ENCODE measurements around the gene DCDC2C. TPM values are rescaled to one million over a fixed set of nuclear protein-coding genes. Genes with fewer than 3 reads are reported as not detected.

DCDC2C gene
- total RNA-seq, 6 experiments from 2014 or later, result not detected

DNA sequence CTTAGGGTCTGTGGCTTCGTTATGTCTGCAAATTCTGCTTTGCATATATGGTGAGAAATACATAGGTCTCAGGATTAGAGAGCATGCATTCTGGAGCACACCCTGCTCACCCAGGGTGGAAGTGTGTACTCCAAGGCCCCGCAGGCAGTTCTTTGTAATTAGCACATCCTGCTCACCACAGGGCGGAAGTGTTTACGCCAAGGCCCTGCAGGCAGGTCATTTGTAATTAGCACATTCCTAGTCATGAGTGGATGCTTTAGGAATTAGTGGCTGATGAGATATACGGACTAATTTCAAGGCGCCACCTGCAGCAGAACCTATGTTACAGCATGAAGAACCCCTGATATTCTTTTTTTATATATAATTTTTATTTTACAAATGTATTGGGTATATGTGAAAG, 41.1 kb upstream of the DCDC2C start:
- TF ChIP-seq, protein P1, sequence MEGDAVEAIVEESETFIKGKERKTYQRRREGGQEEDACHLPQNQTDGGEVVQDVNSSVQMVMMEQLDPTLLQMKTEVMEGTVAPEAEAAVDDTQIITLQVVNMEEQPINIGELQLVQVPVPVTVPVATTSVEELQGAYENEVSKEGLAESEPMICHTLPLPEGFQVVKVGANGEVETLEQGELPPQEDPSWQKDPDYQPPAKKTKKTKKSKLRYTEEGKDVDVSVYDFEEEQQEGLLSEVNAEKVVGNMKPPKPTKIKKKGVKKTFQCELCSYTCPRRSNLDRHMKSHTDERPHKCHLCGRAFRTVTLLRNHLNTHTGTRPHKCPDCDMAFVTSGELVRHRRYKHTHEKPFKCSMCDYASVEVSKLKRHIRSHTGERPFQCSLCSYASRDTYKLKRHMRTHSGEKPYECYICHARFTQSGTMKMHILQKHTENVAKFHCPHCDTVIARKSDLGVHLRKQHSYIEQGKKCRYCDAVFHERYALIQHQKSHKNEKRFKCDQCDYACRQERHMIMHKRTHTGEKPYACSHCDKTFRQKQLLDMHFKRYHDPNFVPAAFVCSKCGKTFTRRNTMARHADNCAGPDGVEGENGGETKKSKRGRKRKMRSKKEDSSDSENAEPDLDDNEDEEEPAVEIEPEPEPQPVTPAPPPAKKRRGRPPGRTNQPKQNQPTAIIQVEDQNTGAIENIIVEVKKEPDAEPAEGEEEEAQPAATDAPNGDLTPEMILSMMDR (IDR thresholded peaks at IDR 0.05), result peak; percentile 45
- H3K4me3 Mint-ChIP-seq, result no peak overlapping the region
- H3K36me3 Mint-ChIP-seq (ENCODE audit: low read depth), result no peaks in the 10 kb centered on the region
- H3K4me1 Mint-ChIP-seq (ENCODE audit: low read depth), result peaks cover 25% of the 10 kb centered on the region
- no peak for DNase-seq
- no peak overlapping the region for H3K27ac Mint-ChIP-seq
- H3K27me3 Mint-ChIP-seq (ENCODE audit: insufficient read depth), result peaks cover 13% of the 10 kb centered on the region; the same call in 1 of the 2 replicates
- no peaks in the 10 kb centered on the region for H3K9me3 Mint-ChIP-seq

DNA sequence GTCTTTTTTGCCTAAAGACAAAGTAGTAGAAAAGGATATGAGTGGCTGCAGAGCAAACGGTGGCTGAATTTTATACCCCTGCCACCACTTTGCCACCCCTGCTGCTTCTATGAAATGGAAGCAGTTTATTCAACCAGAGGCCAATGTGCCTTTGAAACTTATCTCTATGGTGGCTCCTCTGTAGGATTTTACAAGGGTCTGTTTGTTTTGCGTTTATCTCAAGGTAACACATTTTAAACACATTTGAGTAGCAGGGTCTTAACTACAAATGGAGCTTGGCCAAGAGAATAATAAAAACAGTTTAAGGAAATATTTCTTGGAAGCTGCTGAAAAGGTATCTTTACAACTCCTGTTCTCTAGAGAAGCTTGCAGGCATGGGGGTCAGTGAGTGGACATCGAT, 39.3 kb upstream of the DCDC2C start:
- H3K4me1 Mint-ChIP-seq (ENCODE audit: low read depth), result peaks cover 28% of the 10 kb centered on the region
- DNase-seq, result no peak
- TF ChIP-seq, protein P1 (IDR thresholded peaks at IDR 0.05), result no peak
- H3K27ac Mint-ChIP-seq, result no peak overlapping the region
- H3K4me3 Mint-ChIP-seq, result no peak overlapping the region
- H3K27me3 Mint-ChIP-seq (ENCODE audit: insufficient read depth), result peaks cover 19% of the 10 kb centered on the region
- no peaks in the 10 kb centered on the region for H3K36me3 Mint-ChIP-seq (ENCODE audit: low read depth)
- H3K9me3 Mint-ChIP-seq, result no peaks in the 10 kb centered on the region

DNA sequence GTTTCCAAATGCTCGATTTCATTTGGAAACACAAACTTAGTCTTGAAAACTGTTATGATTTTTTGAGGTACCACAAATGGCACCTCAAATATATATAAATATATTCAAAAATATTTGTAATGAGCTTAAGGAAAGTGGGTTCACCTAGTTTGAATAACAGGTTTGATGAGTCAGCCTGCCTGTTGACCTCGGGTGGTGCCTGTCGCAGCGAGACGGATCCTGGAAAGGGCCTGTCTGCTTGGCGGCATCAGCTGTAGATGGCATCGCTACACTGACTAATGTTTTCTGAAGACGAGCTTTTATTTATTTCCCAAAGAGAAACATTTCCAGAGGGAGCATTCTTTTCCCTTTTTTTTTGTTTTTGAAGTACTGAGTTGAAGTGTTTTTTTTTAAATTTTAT, 38.5 kb upstream of the DCDC2C start:
- no peak for DNase-seq
- Mint-ChIP-seq H3K36me3 (ENCODE audit: low read depth) (no peaks in the 10 kb centered on the region), H3K27ac (no peak overlapping the region), H3K4me1 (ENCODE audit: low read depth) (peaks cover 20% of the 10 kb centered on the region), H3K27me3 (ENCODE audit: insufficient read depth) (peaks cover 24% of the 10 kb centered on the region), H3K9me3 (no peaks in the 10 kb centered on the region), H3K4me3 (no peak overlapping the region)
- TF ChIP-seq, protein P1 (IDR thresholded peaks at IDR 0.05), result no peak

DNA sequence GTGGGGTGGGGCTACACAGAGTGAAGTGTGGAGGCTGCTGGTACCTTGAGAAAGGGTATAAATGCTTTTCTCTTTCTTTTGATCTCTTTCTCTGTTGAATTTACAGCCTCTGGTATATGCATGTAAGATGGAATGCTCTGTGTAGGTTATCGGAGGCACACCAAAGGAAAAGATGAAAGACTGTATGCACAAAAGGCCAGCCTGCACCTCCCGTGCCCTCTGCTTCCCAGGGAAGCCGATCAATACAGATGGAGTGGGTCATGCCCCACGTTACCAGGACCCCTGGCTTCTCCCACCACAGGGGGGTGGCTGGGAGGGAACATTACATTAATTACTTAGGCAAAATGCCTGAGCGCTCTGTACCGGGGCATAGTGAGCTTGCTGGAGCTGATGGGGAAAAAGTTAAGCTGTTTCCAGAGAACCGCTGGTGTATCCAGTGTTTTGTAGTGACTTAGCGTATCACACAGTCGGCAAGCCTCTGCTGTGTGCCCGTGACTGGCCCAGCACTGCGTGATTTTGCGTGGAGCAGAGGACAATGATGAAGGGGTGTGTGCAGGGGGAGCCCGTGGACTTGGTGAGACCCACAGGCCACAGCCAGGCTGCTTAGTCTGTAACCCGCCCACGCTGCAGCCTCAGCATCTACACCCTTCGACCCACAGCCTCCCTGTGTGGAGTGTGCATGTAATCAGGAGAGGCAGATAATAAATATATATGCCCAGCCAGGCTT, 37.3 kb upstream of the DCDC2C start:
- Mint-ChIP-seq H3K27me3 (ENCODE audit: insufficient read depth) (peaks cover 25% of the 10 kb centered on the region), H3K4me3 (no peak overlapping the region), H3K4me1 (ENCODE audit: low read depth) (peaks cover 10% of the 10 kb centered on the region), H3K9me3 (no peaks in the 10 kb centered on the region), H3K27ac (no peak overlapping the region), H3K36me3 (ENCODE audit: low read depth) (no peaks in the 10 kb centered on the region)
- TF ChIP-seq, protein P1 (IDR thresholded peaks at IDR 0.05), result no peak
- DNase-seq, result no peak

DNA sequence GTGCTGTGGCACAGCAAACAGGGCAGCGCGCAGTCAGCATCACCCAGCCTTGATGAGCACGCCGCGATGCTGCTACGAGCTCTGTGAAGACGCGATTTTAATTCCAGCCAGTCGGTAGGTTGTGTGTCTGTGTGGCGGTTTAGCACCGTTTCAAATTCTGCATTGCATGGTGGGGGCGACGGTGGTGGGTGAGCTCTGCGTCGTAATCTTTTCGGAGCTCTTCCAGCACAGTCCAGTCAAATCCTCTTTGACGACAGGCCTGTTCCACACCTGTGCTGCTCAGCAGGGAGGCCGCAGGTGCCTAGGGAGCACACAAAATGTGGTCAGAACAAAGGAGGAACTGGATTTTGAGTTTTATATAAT, 36.8 kb upstream of the DCDC2C start:
- Mint-ChIP-seq H3K4me1 (ENCODE audit: low read depth) (peaks cover 10% of the 10 kb centered on the region), H3K9me3 (no peaks in the 10 kb centered on the region), H3K27ac (no peak overlapping the region), H3K36me3 (ENCODE audit: low read depth) (no peaks in the 10 kb centered on the region), H3K4me3 (no peak overlapping the region), H3K27me3 (ENCODE audit: insufficient read depth) (peaks cover 25% of the 10 kb centered on the region)
- TF ChIP-seq, protein P1 (IDR thresholded peaks at IDR 0.05), result no peak
- DNase-seq, result no peak

Measured in HFFc6 (cell line).